HepG2 (cell line): ENCODE measurements around the gene BFSP1. TPM values are rescaled to one million over a fixed set of nuclear protein-coding genes. Genes with fewer than 3 reads are reported as not detected.

Experiments used
- ATAC-seq: fragments of 200-7000 bp; cut with Tn5 transposase; 3 replicates; pipeline ENCODE4 v1.9.1; 2020; ENCODE audit warnings: mild to moderate bottlenecking, moderate library complexity
- BruUV-seq: library from RNA; stranded (reverse); fragments of 400-500 nt; replicated peaks from 2 replicates; lab custom pipeline; 2021; lab: Mats Ljungman, UMichigan
- CTCF ChIA-PET: fragments of 300-600 bp; formaldehyde crosslinking; extraction: SDS; loops from one replicate; lab custom pipeline; 2021; ENCODE audit warnings: low total read pairs, inconsistent platforms, low intra/inter-chr PET ratio; lab: Yijun Ruan, JAX
- POLR2A ChIA-PET: fragments of 350-600 bp; sonication (Branson Sonifier 250); formaldehyde crosslinking; loops from one replicate; lab custom pipeline; 2020; ENCODE audit warnings: antibody characterized with exemption, inconsistent platforms; lab: Yijun Ruan, JAX
- DNase-seq: peaks from one replicate; pipeline ENCODE4 v3.0.0-alpha.2; 2015; ENCODE audit warnings: low spot score
- FAIRE-seq: peaks from 3 replicates; lab custom pipeline; 2011; peaks lifted over from hg19 to GRCh38; lab: Jason Lieb, UNC
- H2AFZ ChIP-seq: one replicate; pipeline ENCODE4 v1.6.1; 2011; ENCODE audit warnings: low read length, inconsistent platforms
- H3K27ac ChIP-seq: fragments of 300-600 bp; 3 replicates; pipeline ENCODE4 v1.8.0; 2011; ENCODE audit warnings: mixed run types, mild to moderate bottlenecking, mixed read lengths, low read length, inconsistent platforms; ENCODE audit not compliant: insufficient read depth; ENCODE audit errors: extremely low read length
- H3K27me3 ChIP-seq, 2 experiments: fragments of 200-600 bp in 1 of 2; 2 replicates in 1 of 2; 3 replicates in 1 of 2; pipeline versions ENCODE4 v1.6.0 to v1.8.0; 2011; ENCODE audit warnings: low read length in 2 of 2, mild to moderate bottlenecking in 2 of 2, moderate library complexity in 2 of 2, inconsistent platforms in 1 of 2; ENCODE audit not compliant: insufficient read depth in 2 of 2, control insufficient read depth in 1 of 2
- H3K36me3 ChIP-seq, 2 experiments: fragments of 200-600 bp in 1 of 2; replicated peaks in 1 of 2; 2 replicates in 1 of 2; 3 replicates in 1 of 2; pipeline versions ENCODE4 v1.5.1 to v1.8.0; 2011; ENCODE audit warnings: low read length in 2 of 2, inconsistent platforms in 1 of 2; ENCODE audit not compliant: insufficient read depth in 2 of 2, control insufficient read depth in 1 of 2
- H3K4me1 ChIP-seq: 2 replicates; pipeline ENCODE4 v1.5.1; 2012; ENCODE audit warnings: low read length, inconsistent platforms; ENCODE audit not compliant: insufficient read depth
- H3K4me2 ChIP-seq: 2 replicates; pipeline ENCODE4 v1.6.0; 2011; ENCODE audit warnings: low read depth, low read length, inconsistent platforms
- H3K4me3 ChIP-seq, 3 experiments: fragments of 200-600 bp in 1 of 3; sonication (generic), shearing (Covaris generic) in 1 of 3; replicated peaks in 1 of 3; 2 replicates each; pipeline ENCODE4 v1.5.1; 2011 to 2016; ENCODE audit warnings: low read length in 3 of 3, inconsistent platforms in 2 of 3, low read depth in 2 of 3, mild to moderate bottlenecking in 2 of 3, control low read depth in 1 of 3, mixed read lengths in 1 of 3; ENCODE audit not compliant: insufficient read depth in 1 of 3
- H3K79me2 ChIP-seq: one replicate; pipeline ENCODE4 v1.6.1; 2011; ENCODE audit warnings: low read length, inconsistent platforms; ENCODE audit not compliant: insufficient read depth
- H3K9ac ChIP-seq: 2 replicates; pipeline ENCODE4 v1.6.0; 2011; ENCODE audit warnings: mild to moderate bottlenecking, low read depth, low read length, inconsistent platforms; ENCODE audit not compliant: insufficient read depth
- H3K9me3 ChIP-seq: 2 replicates; pipeline ENCODE4 v1.5.1; 2012; ENCODE audit warnings: mild to moderate bottlenecking, low read length
- H4K20me1 ChIP-seq: 2 replicates; pipeline ENCODE4 v1.6.0; 2011; ENCODE audit warnings: inconsistent platforms, mild to moderate bottlenecking, low read length, moderate library complexity; ENCODE audit not compliant: insufficient read depth
- AGO2 ChIP-seq: fragments of 200-400 bp; formaldehyde crosslinking; optimal IDR thresholded peaks from 2 replicates; pipeline ENCODE3; 2017; ENCODE audit warnings: mild to moderate bottlenecking, low read depth, low read length, moderate library complexity
- EEA1 ChIP-seq: sonication (generic); formaldehyde crosslinking; IDR thresholded peaks from 2 replicates; pipeline ENCODE4 v1.5.1; 2020; ENCODE audit warnings: mild to moderate bottlenecking, missing genetic modification reagents, borderline replicate concordance
- IKZF1 ChIP-seq: fragments of 450-650 bp; IDR thresholded peaks from 2 replicates; pipeline ENCODE4 v1.7.1; 2016
- SETDB1 ChIP-seq: sonication (generic); formaldehyde crosslinking; IDR thresholded peaks from 2 replicates; pipeline ENCODE4 v1.5.1; 2020; ENCODE audit warnings: missing genetic modification reagents, mild to moderate bottlenecking, borderline replicate concordance
- SIX1 ChIP-seq: sonication (generic); formaldehyde crosslinking; IDR thresholded peaks from 2 replicates; pipeline ENCODE4 v1.4.0; 2020; ENCODE audit warnings: missing genetic modification reagents, borderline replicate concordance
- SIX4 ChIP-seq: sonication (generic); formaldehyde crosslinking; IDR thresholded peaks from 2 replicates; pipeline ENCODE4 v1.4.0; 2020; ENCODE audit warnings: missing genetic modification reagents
- TBX3 ChIP-seq: fragments of 450-650 bp; IDR thresholded peaks from 2 replicates; pipeline ENCODE4 v1.6.1; 2017; ENCODE audit warnings: antibody characterized with exemption, mild to moderate bottlenecking, inconsistent platforms, borderline replicate concordance
- WGBS: methylation state at CpG from one replicate; pipeline ENCODE4 v1.1.6; 2017; ENCODE audit warnings: low lambda C conversion rate; 5-methylcytosine and 5-hydroxymethylcytosine counted together
- in situ Hi-C: cut with HindIII; loops from 2 replicates; pipeline ENCODE4 v1.10.0; 2017; ENCODE audit warnings: low pct_unique_long_range_greater_than_20kb; ENCODE audit not compliant: extremely low pct_ligation_motif_present
- intact Hi-C: fragments of 100-400 bp; cut with micrococcal nuclease; formaldehyde crosslinking; loops from one replicate; pipeline ENCODE4 v1.10.0; 2022; ENCODE audit not compliant: unreplicated experiment
- polyA plus RNA-seq, 8 experiments: library from polyadenylated mRNA; depleted of rRNA in 3 of 8; stranded (reverse) in 7 of 8; unstranded in 1 of 8; fragments of >200 nt; fragmentation: Illumina TruSeq in 4 of 8; extraction: Trizol in 4 of 8; gene quantifications; 2 replicates each; pipeline versions ENCODE4 v1.2.1 to v1.2.3, GENCODE V29; 2011 to 2016; ENCODE audit warnings: low read depth in 4 of 8, missing spikeins in 1 of 8, mixed read lengths in 1 of 8; ENCODE audit not compliant: insufficient read depth in 1 of 8
- total RNA-seq, 5 experiments: library from RNA; depleted of rRNA; stranded (reverse); fragments of >200 nt; fragmentation: Illumina TruSeq; extraction: Trizol; gene quantifications; 2 replicates each; pipeline ENCODE4 v1.2.3, GENCODE V29; 2016; ENCODE audit warnings: low read depth in 1 of 5
- TF ChIP-seq, protein P1 (sequence below): sonication (generic); formaldehyde crosslinking; IDR thresholded peaks from 2 replicates; pipeline ENCODE4 v1.4.0; 2020; ENCODE audit warnings: missing genetic modification reagents

BFSP1 gene
- total and polyA plus RNA-seq, 2 of the 13 experiments (the other 11 are each of a cell fraction or from before 2014, with no cell fraction given), result 0.22 to 0.26 TPM

DNA sequence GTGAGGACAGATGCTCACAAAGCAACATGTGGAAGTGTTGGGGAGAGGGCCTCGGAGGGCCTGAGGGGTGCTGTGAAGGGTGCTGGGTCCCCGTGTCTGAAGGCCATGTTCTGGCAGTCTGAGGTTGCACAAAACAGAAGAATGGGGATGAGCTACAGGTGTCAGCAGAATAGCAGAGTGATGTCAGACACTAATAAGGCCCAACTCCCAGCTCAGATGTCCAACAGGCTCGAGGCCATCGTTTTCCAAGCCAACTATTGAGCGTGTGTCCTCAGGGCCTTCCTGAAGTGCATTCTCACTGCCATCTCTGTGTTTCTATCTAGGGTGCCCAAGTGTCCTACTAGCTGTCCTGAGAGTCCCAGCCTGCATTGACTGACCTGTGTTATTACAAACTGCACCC lies 7.9 kb downstream of the BFSP1 start:
- H3K36me3 ChIP-seq, result no peaks in the 10 kb centered on the region
- H3K79me2 ChIP-seq, result no peaks in the 10 kb centered on the region
- no peaks in the 10 kb centered on the region for H3K9me3 ChIP-seq
- FAIRE-seq (no peak), ATAC-seq (no peak), DNase-seq (no peak)
- H4K20me1 ChIP-seq, result no peaks in the 10 kb centered on the region
- no peaks in the 10 kb centered on the region for H3K4me1 ChIP-seq
- no TSS peak for BruUV-seq
- in situ Hi-C loops, result loop anchor here (25.0 kb wide), 1 partner anchor 764 kb away; the partner anchor contains the start of gene ZNF133
- intact Hi-C loops, result no loop called here
- CTCF ChIA-PET, result no interaction called here
- H3K4me3 ChIP-seq, result no peak overlapping the region
- H3K27ac ChIP-seq, result no peak overlapping the region
- POLR2A ChIA-PET, result no interaction called here
- no peak for TF ChIP-seq SIX4
- TF ChIP-seq, protein P1, sequence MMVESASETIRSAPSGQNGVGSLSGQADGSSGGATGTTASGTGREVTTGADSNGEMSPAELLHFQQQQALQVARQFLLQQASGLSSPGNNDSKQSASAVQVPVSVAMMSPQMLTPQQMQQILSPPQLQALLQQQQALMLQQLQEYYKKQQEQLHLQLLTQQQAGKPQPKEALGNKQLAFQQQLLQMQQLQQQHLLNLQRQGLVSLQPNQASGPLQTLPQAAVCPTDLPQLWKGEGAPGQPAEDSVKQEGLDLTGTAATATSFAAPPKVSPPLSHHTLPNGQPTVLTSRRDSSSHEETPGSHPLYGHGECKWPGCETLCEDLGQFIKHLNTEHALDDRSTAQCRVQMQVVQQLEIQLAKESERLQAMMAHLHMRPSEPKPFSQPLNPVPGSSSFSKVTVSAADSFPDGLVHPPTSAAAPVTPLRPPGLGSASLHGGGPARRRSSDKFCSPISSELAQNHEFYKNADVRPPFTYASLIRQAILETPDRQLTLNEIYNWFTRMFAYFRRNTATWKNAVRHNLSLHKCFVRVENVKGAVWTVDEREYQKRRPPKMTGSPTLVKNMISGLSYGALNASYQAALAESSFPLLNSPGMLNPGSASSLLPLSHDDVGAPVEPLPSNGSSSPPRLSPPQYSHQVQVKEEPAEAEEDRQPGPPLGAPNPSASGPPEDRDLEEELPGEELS (CRISPR knock-in tag), result no peak
- TF ChIP-seq SETDB1 (CRISPR knock-in tag), result no peak
- TF ChIP-seq EEA1 (CRISPR knock-in tag), result no peak
- TF ChIP-seq IKZF1, result no peak
- TF ChIP-seq AGO2, result no peak
- no peak for TF ChIP-seq TBX3
- no peak for TF ChIP-seq SIX1 (CRISPR knock-in tag)
- no peak overlapping the region for H3K4me2 ChIP-seq
- 2% methylated on average over 3 of the region's 5 CpGs for WGBS
- H3K9ac ChIP-seq, result no peak overlapping the region
- H3K27me3 ChIP-seq, result peaks cover 6 to 35% of the 10 kb centered on the region in 2 experiments; a peak in 4 of 5 replicates
- H2AFZ ChIP-seq, result no peak overlapping the region
